IPS DF 19.7 (cell line): ENCODE measurements around the gene LAMTOR3.

Experiments
- DNase-seq: peaks from one replicate; pipeline ENCODE4 v3.0.0-alpha.2; 2013; ENCODE audit warnings: low read depth, low spot score

LAMTOR3 gene

DNA sequence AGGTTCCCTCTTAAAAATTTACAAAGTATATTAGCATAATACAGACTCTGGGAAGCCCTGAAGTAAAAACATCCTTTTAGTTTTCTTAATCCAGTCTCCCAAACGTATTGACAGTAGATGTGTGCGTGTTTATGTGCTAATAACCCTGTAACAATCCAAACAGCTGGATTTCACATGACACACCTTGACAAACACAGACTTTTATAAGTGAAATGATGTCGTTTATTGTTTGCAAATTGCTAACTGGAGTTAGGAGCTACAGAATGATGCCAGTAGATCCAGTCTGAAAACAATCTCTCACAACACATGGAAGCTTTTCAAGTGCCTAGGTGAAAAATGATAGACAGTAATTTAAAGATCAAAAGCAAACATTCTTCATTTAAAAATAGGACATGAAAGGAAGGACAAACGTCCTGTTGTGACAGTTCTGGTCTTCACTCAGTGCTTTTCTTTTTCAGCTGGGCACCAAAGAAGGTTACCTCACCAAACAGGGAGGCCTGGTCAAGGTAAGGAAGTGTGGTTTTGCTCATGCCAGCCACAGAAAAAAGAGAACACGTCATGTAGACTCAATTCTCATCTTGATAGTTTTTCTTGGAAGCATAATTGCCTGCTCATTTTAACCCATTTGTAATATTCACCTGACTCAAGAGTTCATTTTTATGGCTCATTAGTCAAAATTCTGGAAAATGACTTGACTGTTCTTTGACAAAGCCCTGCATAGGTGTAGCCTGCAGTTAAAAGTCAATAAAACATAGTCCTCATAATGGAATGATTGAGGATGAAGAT is 32.9 kb downstream of the LAMTOR3 start:
- DNase-seq: no peak

DNA sequence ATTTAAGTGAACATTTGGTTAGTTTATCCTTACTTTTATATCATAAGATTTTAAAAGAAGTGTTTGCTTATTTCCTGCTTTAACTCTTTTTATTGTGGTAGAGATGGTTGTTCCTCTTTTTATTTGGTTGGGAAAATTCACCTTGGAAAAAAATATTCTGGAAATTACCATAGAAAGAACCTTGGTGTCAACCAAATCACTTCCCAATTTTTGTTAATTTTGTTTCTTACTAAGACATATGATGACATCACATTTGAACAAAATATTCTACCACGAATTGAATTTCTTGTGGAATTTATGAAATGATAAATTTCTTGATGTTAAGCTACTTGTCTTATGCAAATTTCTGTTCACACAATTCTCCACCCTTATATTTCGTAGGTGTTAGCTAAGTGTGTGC is 33.7 kb downstream of the LAMTOR3 start:
- DNase-seq: no peak

DNA sequence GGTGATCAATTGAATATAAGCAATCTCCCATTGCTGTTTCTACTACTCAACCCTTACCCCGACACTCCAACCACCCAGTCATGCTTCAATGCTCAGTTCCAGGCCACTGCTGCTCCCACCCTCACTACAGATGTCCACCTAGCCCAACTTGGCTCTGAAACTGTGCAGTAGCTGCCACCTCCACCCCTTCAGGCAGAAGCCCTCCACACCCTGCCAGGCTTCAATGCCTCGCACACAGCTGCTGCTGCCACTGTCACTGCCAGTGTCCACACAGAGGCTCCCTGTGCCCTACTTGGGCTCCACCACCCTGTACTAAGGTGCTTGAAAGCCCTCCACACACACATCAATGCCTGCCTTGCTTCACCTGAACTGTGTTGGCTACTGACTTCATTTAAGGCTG is 34.6 kb downstream of the LAMTOR3 start:
- no peak for DNase-seq

DNA sequence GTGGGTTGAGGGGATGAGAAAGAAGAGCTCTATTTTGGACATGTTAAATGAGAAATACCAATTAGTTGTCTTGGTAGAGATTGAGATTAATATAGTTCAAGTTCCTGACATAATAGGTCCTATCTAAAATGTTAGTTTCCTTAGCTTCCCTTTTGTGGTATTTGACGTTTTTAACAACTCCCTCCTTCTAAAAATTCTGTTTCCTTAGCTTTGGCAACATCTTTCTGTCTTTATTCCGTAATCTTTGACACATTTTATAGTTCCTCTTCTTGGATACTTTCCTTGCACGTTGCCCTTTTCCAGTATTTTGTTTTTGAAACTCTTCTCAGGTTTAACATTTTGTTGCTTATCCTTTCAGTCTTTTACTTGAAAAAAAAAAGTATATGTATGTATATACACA is 36.9 kb downstream of the LAMTOR3 start:
- no peak for DNase-seq

DNA sequence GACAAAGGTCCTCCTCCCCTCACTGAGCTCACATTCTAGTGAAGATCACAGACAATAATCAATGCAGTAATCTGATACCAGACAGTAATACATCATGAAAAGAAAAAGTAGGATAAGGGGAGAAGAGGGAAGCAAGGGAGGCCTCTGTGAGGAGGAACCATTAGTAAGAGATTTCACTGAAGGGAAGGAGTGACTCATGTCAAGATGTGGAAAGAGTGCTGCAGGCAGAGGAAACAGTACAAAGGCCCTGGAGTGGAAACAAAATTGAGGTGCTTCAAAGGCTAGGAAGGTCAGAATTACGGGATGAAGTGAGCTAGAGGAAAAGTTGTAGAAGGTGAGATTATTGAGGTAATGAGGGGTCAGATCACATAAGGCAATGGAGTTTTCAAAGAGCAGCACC is 38.1 kb downstream of the LAMTOR3 start:
- DNase-seq: no peak

DNA sequence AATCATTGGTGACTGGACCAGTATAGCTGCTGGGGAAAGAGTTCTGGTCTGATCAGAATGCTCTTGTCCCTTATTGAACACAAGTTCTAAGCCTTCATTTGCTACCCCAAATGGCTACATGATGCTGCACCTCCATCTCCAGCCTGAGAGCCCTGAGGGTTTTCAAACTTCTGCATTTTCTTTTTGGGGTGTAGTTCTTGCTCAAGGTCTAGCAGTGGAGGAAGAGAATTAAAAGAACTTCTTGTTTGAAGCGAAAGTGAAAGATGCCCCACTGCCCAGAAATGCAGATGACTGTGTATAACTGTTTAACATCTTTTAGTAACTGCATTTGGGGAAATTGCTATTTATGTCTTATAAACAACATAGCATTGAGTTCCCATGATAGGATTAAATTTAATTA is 38.5 kb downstream of the LAMTOR3 start:
- DNase-seq: no peak

DNA sequence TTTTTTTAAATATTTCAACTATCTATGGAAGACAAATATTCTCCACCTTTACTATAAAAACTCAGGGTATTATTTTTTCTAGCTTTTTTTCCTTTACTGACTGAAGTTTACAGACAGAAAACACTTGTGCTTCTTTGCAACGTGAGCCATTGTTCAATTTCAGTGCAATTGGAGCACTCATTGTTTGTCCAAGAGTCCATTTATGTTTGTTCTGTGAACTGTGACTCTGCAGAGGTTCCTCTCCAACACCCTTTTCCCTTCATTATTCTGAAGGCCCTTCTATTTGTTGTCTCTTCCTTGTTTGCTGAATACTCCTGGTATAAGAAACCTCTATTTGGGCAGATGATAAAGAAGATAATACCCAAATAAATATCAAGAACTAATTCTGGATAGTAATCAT is 40.2 kb downstream of the LAMTOR3 start:
- DNase-seq: no peak

DNA sequence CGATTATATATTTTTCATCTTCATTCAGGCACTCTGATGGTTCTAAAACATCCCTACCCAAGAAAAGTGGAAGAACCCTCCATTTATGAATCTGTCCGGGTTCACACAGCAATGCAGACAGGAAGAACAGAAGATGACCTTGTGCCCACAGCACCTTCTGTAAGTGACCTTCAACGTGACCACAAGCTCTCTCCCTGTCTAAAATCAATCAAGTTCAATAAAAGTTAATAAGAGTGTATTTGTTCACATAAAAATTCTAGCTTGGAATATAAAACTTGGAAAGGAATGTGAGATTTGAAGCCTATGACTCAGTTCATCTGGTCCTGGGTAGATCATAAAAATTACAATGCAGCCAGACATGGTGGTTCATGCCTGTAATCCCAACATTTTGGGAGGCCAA is 41.0 kb downstream of the LAMTOR3 start:
- no peak for DNase-seq

DNA sequence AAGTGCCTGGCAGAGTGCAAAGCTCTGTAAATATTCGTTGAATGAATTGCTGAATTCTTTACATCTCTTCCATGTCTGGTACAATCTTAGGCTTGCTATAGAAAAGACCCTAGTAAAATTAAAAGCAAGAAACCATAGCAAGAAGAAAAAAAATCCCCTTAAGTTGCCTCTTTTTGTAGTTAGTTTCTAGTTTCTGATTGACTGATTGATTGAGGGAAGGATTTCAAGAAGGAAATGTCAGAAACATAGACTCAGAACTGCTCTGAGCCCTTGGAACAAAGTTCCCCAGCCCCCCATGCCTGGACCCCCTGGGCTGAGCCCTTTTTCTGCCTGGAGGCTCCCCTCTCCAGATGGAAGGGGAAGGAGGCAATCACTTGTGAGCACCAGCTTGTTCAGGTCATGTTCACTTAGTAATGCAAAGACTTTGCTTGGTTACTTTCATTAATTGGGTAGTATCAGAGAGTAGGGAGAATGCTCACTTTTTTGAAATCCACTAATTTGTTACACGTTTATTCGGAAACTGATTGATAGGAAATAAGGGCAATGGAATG is 42.0 kb downstream of the LAMTOR3 start:
- no peak for DNase-seq

DNA sequence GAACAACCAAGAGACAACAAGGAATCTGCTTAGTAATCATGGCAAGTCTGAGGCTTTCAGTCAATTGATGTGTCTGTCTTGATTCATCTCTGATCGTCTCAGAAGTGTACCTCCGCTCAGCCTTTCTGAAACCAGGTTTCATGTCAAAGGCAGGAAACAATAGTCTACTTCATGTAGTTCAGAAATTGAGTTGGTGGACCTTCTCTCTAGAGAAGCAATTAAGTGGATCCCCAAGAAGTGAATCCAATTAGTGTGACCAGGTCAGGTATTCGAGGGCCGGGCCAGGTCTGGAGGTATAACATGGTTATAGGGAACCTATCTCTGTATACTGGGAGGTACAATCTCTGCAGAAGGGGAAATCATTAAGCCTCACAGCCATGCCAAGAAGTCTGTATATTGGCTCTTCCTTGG is 45.6 kb downstream of the LAMTOR3 start:
- DNase-seq: no peak

DNA sequence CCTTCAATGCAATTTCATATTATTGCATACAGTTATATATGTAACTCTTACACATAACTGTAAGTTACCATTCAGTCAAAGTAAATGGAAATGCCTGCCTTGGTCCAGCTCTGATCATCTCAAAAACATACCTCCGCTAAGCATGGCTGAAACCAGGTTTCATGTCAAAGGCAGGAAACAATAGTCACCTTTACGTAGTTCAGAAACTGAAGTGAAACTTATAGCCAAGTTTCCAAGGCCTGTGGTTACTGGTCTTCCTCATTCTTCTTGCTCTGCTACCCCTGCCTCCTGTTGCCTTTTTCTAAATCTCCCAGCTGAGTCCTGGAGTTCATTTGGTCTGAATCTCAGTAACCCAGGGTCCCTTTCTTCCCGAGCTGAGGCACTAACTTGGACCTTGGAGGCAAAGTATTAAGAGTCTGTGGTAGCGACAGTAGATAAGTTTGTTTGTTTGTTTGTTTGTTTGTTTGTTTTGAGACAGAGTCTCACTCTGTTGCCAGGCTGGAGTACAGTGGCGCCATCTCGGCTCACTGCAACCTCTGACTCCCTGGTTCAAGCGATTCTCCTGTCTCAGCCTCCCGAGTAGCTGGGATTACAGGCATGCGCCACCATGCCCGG is 46.8 kb downstream of the LAMTOR3 start:
- DNase-seq: no peak

DNA sequence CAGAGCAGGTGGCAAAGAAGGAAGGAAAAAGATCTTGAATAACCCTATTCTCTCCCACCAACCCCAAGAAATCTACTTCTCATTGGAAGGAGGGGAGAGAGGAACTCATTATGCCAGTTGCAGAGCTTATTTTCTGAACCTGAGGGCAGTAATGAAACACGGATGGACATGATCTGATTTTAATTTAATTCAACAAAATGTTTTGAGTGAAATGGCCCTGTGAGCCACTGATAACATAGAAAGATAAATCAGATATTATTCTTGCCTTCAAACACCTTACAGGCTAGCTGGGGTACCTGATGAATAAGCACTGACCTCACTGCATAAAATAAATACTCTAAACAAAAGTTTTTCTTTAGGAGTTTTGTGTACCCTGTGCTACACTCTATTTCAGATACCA is 47.3 kb downstream of the LAMTOR3 start:
- no peak for DNase-seq

DNA sequence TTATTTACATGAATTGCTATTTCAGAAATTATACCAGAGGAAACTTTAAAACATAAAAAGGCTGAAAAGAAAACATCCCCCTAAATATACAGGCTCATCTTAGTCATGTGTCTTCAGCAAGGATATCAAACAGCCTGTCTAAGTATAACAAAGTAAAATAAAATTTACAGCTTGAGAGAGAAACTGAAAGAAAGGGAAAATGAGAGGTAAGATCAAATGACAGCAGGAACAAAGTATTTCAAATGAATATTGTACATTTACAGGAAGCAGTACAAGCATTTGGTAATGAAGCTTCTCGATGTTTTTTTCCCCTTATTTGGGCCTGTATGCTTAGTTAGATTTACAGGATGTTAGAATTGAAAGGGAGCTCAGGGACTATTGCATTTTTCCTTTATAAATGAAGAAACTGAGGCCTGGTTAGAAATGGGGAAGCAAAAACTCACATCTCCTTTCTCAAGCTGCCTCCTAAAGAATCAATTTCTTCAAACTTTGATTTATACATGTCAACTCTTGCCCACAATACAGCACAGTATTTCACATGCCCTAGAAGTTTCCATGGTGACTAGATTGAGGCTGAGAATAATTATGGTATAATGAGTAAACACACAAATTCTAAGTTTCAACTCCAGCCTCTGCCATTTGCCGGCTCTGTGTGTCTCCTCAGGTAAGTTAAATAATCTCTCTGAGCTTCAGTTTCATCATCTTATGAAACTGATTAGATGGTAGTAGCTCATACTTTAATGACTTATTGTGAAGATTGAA is 48.3 kb downstream of the LAMTOR3 start:
- DNase-seq: no peak

DNA sequence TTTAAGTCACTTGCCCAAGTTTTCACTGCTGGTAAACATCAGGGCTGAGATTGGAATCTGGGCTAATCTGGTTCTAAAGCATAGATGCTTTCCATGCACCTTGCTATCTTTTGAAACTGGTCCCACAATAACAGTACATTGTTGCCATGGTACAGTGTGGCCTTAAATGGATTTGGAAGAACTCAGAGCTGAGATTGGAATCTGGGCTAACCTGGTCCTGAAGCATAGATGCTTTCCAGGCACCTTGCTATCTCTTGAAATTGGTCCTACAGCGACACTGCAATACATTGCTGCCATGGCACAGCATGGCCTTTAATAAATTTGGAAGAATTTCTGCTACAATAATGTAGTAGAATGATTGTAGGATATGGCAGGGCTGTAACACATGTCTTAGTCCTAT is 49.0 kb downstream of the LAMTOR3 start:
- no peak for DNase-seq

DNA sequence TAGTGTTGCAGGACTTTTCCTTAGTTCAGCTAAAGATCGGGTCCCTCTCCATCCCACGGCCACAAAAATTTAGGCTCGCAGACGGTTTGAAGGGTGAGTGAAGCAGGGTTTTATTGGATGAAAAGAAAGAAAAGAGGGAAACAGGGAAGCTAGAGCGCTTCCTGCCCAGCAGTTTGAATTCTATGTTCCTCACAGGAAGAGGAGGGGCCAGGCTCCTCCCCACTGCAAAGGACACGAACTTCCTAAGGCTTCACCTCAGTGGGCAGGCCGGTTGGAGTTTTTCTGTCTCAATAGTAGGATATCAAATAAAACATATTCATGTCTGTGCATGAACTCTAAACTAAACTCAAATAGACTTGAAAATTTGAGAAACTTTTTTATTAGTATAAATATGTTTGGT is 50.2 kb downstream of the LAMTOR3 start:
- no peak for DNase-seq

DNA sequence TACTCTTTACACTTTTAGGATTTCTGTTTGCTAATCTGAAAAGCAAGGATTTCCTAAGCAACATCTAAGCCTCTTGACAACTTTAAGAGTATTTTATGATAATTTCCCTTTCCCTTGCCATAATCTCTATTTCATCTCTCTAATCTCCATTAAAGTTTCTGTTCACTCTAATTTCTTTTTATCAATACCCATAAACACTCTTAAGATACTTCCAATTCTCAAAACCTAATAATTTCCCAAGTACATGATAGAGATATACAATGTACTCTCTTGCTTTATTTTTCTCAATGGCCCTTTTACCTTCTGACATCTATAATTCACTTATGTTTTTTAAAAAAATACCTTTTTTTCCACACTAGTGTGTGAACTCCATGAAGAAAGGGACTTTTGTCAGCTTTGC is 50.8 kb downstream of the LAMTOR3 start:
- no peak for DNase-seq

DNA sequence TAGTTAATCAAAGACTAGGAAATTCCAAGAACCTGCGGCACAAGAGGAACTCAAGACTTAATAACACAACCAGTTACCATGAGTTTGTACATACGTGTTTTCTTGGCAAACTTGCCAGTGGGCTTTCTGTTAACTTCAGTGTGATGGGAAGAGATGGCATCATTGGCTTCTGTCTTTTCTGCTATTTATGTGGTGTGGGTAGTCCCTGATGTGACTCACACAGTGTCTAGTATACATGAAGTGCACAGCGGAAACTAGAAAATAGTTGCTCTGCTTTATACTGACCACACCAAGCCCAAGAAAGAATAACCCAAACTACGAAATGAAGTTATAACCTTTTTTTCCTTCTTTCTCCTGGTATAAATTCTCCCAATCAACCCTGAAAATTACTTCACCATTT is 53.1 kb downstream of the LAMTOR3 start:
- DNase-seq: no peak

DNA sequence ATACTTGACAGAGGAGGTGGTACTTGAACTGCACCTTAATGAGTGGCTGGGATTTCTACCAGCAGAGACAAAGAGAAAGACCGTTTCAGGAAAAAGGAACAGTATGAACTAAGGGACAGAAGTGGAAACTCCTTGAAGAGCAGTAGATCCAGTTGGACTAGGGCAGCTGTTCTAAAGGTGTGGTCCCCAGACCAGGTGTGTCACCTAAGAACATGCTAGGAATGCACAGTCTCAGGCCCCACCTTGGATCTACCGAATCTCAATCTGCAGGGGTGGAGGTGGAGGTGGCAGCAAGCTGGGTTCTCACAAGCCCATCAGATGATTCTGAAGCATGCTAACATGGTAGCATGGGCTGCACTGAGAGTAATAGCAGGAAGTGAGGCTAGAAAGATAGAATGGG is 55.3 kb downstream of the LAMTOR3 start:
- DNase-seq: no peak

DNA sequence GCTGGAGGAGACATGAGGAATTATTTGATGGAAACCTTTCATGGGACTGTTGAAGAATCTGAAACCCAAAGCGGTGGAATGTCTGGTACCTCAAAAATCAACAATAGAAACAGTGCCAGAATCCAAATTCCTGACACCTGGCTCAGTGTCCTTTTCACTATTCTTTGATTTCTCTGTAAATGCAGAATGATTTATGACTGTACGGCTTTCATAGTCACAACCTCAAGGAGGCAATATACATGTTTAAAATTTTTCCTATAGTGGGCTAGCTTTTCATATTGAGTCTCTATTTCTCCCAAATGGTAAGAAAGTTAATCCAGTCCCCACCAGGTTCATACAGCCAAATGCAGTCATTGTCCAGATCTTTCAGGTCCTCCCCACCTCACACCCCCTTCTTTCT is 58.3 kb downstream of the LAMTOR3 start:
- no peak for DNase-seq

DNA sequence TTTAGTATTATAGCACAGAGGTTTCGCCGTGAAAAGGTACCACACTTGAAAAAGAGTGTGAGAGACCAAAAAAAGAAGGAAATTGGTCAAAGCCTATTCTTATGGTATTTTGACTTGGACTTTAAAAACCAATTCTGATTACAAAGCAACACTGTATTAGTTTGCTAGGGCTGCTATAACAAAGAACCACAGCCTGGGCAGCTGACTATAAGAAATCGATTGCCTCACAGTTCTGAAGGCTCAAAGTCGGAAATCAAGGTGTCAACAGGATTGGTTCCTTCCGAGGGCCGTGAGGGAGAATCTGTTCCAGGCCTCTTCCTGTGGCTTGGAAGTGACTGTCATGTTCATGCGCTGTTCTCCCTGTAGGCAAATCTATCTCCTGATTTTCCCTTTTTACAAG is 59.7 kb downstream of the LAMTOR3 start:
- no peak for DNase-seq

DNA sequence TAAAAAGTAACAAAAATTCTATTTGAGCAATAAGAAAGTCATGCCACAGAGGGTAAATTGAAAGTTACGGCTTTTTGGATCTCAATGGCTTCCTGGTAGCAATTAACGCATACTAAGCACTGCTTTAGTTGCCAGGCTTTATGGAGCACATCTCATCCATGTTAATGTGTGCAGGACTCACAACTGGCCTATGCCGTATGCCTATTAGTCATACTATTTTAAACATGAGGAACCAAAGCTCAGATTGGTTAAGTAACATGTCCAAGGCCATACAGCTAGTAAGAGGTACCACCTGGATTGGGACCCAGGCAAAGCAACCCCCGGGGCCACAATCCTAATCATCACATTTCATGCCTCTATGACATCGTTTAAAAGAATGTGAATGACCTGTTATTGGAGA is 60.5 kb downstream of the LAMTOR3 start:
- no peak for DNase-seq

DNA sequence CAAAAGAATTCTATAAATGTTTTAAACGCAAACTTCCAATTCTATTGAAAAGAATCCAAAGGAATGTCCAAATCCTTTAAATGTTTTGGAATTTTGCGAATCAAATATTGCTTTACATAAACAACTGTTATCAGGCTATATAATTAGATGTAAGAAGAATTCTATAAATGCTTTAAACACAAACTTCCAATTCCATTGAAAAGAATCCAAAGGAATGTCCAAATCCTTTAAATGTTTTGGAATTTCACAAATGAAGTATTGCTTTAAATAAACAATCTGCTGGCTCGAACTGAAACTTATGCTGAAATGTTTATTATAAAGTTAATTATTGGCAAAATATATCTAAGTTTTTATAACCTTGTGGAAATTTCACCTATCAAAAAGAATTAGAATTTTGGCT is 61.5 kb downstream of the LAMTOR3 start:
- DNase-seq: no peak

DNA sequence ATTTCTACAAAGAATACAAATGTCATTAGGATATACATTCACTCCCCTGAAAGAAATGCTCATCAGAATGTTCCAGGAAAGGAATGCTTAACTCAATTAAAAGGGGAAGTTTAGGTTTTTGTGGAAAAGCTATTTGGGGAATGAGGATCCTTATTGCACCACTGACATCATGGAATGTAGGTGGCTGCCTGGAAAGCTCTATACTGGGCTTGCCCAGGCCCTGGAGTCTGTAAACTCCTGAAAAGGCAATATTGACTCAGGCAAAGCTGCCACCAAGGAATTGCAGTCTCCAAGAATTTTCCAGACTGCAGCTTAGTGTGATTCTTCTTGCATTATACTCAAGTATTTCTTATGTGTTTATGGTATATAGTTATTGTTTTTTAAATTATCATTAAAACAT is 61.9 kb downstream of the LAMTOR3 start:
- no peak for DNase-seq
